Vagina (tissue), 2 donors: Measurements from ENCODE around the gene RPS6KA2.

Experiments used
- POLR2AphosphoS5 ChIP-seq, 2 donors: sonication (generic); formaldehyde crosslinking; IDR thresholded peaks; one replicate each; pipeline ENCODE4 v1.9.0; 2017; ENCODE audit warnings: antibody characterized with exemption in 2 of 2, mild to moderate bottlenecking in 2 of 2, low read depth in 1 of 2; ENCODE audit not compliant: insufficient read depth in 1 of 2
- TF ChIP-seq, protein P1 (sequence below), 3 experiments: fragments of 450-650 bp in 2 of 3; fragments of 200-600 bp in 1 of 3; sonication (generic) in 1 of 3; IDR thresholded peaks; one replicate each; pipeline ENCODE4 v1.5.1; 2017 to 2019; ENCODE audit warnings: antibody characterized with exemption in 3 of 3, mild to moderate bottlenecking in 2 of 3, moderate library complexity in 2 of 3

DNA sequence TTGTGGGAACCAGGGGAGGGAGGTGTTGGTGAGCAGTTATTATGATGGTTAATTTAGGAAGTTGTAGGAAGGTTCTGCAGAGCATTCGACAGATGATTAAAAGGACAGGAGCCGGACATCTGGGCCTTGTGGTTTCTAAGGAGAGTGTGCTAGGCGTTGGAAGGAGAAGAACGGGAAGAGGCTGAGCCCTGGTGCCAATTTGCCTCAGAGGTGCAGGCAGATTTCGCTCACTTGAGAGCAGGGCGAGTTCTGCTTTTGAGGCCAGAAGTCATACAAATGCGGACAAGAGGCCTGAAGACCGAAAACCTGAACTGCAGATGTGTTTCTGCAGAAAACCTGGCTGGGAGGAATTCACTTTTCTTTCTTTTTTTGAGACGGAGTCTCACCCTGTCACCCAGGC lies 30.5 kb upstream of the RPS6KA2 start:
- TF ChIP-seq, protein P1, sequence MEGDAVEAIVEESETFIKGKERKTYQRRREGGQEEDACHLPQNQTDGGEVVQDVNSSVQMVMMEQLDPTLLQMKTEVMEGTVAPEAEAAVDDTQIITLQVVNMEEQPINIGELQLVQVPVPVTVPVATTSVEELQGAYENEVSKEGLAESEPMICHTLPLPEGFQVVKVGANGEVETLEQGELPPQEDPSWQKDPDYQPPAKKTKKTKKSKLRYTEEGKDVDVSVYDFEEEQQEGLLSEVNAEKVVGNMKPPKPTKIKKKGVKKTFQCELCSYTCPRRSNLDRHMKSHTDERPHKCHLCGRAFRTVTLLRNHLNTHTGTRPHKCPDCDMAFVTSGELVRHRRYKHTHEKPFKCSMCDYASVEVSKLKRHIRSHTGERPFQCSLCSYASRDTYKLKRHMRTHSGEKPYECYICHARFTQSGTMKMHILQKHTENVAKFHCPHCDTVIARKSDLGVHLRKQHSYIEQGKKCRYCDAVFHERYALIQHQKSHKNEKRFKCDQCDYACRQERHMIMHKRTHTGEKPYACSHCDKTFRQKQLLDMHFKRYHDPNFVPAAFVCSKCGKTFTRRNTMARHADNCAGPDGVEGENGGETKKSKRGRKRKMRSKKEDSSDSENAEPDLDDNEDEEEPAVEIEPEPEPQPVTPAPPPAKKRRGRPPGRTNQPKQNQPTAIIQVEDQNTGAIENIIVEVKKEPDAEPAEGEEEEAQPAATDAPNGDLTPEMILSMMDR (IDR thresholded peaks at IDR 0.05), result no peak
- no peak for TF ChIP-seq POLR2AphosphoS5 (IDR thresholded peaks at IDR 0.05; ENCODE audit: insufficient read depth in 1 of 2, low read depth in 1 of 2)
